ENCODE measurements around the gene TBC1D19.

Gene TBC1D19

DNA sequence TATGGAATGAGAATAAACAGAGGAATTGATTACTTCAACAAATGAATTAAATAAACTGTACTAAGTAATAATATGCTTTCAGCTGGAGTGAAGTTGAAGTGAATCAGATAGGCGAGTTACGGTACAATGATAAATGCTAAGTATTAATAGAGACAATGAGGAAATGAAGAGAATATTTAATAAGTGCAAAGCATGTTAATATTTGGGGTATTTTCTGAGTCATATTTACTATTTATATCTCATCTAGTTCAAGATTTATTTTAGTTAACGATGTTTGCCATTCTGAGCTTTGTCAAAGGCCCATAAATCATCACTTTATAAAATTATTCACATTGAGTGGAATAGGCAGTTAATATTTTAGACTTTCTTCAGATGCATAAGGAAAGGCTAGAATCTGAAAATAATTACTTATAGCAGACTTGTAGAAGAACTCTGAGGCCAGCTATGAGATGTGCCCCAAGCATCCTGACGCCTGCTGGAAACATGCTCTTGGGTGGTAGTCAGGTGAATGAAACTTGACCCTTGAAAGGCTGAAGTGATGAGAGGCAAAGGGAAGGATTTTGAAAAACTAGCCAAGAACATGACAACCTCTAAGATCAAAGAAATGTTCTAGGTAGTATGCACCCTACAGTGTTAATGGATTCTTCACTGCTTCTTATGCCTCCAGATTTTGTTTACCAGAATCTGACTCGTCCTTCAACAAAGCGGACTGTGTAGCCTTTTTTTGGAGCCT lies 142.9 kb downstream of the TBC1D19 start:
- H3K4me3 Mint-ChIP-seq: no peak overlapping the region
- no peaks in the 10 kb centered on the region for H3K27me3 Mint-ChIP-seq
- no peak for ATAC-seq

DNA sequence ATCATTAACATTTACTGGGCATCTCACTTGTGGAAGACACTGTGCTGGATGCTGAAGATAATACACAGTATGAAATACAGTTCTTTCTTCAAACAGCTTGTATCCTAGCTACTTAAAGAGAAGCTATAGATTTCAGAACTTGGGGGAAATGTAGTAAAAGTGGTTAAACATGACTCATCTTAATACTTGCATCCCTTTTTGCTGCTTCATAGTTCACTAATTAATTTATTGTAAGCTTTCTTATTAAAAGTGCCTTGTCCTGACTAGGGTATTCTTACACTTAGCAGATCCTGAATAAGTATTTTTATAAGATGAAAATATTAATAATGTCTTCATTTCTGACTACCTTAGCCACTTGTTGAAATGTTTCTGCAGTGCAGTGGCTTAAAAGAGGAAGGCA lies 144.0 kb downstream of the TBC1D19 start:
- no peaks in the 10 kb centered on the region for H3K9me3 Mint-ChIP-seq
- ATAC-seq: no peak
- no peak overlapping the region for H3K27ac Mint-ChIP-seq
- peaks cover 29% of the 10 kb centered on the region for H3K4me1 Mint-ChIP-seq
- DNase-seq: no peak
- no peak overlapping the region for H3K4me3 Mint-ChIP-seq
- H3K27me3 Mint-ChIP-seq: no peaks in the 10 kb centered on the region

More for the DNA sequence above, 142.9 kb downstream of the TBC1D19 start:
- H3K9me3 Mint-ChIP-seq: no peaks in the 10 kb centered on the region
- H3K27ac Mint-ChIP-seq: no peak overlapping the region
- DNase-seq: no peak
- peaks cover 29% of the 10 kb centered on the region for H3K4me1 Mint-ChIP-seq

DNA sequence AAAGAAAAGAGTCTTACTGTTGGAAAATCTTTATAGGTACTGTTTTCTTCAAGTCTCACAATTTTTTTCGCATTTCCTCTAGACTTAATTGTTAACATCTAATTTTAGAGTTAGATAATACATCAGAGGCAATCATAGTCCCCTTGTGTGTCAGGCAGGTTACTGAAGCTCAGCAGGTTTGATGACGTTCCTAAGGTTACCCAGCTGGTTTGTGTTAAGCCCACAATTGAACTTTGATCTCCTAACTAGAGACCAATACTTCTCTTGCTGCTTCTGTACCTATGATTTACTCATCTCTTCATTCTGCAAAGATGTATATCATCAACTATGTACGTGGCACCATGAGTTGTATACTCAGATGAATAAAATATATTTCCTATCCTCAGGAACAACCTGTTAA lies 145.1 kb downstream of the TBC1D19 start:
- H3K27ac Mint-ChIP-seq: no peak overlapping the region

DNA sequence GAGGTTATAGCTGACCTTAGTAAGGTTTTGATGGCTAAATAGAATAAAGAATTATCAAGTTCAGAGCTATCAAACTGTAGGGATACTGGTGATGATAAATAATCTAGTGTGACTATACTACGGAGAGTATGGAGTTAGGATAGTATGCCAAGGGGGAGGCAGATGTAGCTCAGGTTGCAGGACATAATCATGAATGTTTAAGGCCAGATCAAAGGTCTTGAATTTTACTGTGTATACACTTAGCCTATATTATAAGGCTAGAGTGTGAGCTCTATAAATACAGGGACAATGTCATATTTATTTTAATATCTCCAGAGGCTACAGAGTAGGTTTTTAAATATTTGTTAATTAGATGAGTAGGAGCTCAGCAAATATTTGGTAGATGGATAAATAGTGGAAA lies 145.7 kb downstream of the TBC1D19 start:
- DNase-seq: no peak
- H3K4me1 Mint-ChIP-seq: peaks cover 17% of the 10 kb centered on the region
- no peak overlapping the region for H3K4me3 Mint-ChIP-seq
- H3K9me3 Mint-ChIP-seq: no peaks in the 10 kb centered on the region
- H3K27ac Mint-ChIP-seq: no peak overlapping the region
- H3K27me3 Mint-ChIP-seq: no peaks in the 10 kb centered on the region
- ATAC-seq: no peak

More for the DNA sequence above, 145.1 kb downstream of the TBC1D19 start:
- H3K9me3 Mint-ChIP-seq: no peaks in the 10 kb centered on the region
- H3K27me3 Mint-ChIP-seq: no peaks in the 10 kb centered on the region
- peaks cover 17% of the 10 kb centered on the region for H3K4me1 Mint-ChIP-seq
- DNase-seq (no peak), ATAC-seq (no peak)
- no peak overlapping the region for H3K4me3 Mint-ChIP-seq

DNA sequence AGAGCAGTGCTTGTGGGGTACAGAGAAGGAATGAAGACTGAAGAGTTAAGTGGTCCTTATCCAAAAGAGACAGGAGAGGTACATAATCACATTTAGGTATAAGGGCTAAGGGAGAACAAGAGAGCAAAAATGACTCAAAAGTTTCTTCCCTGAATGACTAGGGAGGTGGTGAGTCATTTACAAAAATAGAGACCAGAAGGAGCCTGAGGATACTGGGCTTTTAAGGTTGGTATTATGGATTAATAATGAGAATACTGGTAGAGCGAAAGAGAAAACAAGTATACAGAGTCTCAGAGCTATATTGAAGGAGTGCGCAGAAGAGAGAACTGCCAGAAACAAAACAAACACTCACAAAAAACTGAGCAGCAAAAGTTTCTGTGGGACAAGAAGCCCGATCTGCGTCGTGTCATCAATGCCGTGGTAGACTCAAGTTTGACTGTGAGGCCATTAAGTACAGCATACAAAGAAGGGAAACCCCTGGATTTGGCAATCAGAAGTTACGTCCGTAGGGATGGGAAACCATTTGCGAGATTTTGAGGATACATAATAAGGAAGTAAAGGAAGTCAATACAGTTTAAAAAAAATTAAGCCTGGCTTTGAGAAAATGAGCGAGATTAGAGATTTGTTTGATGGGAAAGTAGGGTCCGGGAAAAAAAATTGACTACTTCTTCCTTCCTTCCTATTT lies 147.6 kb downstream of the TBC1D19 start:
- Mint-ChIP-seq H3K9me3 (no peaks in the 10 kb centered on the region), H3K4me3 (no peak overlapping the region), H3K27ac (no peak overlapping the region), H3K4me1 (peaks cover 13% of the 10 kb centered on the region), H3K27me3 (no peaks in the 10 kb centered on the region)
- DNase-seq (no peak), ATAC-seq (peak; percentile 96)

DNA sequence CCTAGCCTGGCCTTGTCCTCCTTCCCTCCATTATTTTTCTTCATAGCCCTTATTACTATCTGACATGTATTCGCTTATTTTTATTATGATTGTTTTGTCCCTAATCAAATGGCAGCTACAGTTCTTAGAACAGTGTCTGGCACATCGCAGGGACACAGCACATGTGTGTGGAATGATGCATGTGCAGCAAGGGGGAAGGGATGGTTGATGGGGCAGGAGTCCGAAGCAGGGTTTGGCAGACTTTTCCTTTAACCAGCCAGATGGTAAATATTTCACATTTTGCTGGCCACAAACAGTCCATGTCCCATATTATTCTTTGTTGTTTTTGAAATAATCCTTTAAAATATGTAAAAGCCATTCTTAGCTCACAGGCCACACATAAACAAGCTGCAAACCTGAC lies 148.5 kb downstream of the TBC1D19 start:
- Mint-ChIP-seq H3K9me3 (no peaks in the 10 kb centered on the region), H3K4me3 (no peak overlapping the region), H3K27me3 (no peaks in the 10 kb centered on the region), H3K27ac (peak overlapping the region in 1 of 2 donors; percentile 55), H3K4me1 (peaks cover 13% of the 10 kb centered on the region)
- DNase-seq (no peak), ATAC-seq (no peak)

DNA sequence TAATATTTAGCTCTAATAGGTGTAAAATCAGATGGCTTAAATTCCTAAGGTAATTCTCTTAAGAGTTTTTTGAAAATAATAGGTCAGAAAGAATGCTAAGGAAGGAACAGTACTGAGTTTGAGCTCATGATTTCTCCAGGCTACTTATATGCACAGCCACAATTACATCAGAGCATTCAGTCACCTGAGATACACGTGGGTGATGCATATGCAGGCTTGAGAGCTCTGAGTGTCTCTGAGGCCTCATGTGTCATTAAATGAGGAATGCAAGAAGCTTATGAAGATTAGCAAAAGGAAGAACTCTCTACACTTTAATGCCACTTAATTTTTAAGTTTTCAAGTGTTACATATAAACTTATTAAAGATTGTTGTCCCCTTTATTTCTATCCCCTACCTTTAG lies 152.7 kb downstream of the TBC1D19 start:
- H3K27me3 Mint-ChIP-seq: no peaks in the 10 kb centered on the region
- ATAC-seq: no peak
- no peak overlapping the region for H3K27ac Mint-ChIP-seq
- H3K9me3 Mint-ChIP-seq: no peaks in the 10 kb centered on the region
- peaks cover 2% of the 10 kb centered on the region for H3K4me1 Mint-ChIP-seq
- no peak for DNase-seq
- no peak overlapping the region for H3K4me3 Mint-ChIP-seq

DNA sequence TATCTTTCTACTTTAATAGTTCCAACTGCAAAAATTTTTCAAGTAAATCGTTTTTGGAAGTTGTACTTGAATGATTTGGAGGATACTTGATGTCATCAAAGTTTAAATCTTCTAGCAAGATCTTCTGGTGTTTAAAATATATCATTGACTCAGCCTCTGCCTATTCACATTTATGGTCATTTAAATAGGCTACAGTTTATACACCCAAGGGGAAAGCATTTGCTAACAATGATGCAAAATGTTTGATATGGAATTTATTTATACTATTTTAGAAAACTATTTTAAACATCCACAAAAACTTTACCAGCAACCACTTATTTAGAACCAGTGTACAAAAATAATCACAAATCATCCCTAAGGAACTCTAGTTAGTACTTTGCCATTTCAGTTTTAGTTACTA lies 153.5 kb downstream of the TBC1D19 start:
- H3K27ac Mint-ChIP-seq: no peak overlapping the region
- ATAC-seq: no peak
- no peaks in the 10 kb centered on the region for H3K27me3 Mint-ChIP-seq
- H3K4me1 Mint-ChIP-seq: no peaks in the 10 kb centered on the region
- H3K9me3 Mint-ChIP-seq: no peaks in the 10 kb centered on the region
- no peak overlapping the region for H3K4me3 Mint-ChIP-seq
- DNase-seq: no peak

DNA sequence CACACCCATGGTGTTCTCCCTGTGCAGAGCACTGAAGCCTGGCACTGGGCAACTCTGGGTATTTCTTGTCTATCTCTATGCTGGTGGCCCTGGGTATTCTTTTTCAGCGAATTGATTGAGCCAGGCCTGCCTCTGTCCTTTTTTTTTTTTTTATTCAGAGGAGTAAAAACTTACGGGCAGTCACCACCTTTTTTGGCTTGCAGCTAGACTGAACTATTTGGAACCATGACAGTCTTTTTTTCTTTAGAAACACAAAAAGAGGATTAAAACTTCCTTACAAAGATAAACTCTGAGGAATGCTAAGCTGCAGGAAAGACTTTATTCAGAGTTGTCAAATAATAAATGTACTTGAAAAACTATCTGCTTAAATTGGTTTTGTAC lies 157.6 kb downstream of the TBC1D19 start:
- Mint-ChIP-seq H3K4me1 (peaks cover 4% of the 10 kb centered on the region), H3K9me3 (no peaks in the 10 kb centered on the region), H3K4me3 (no peak overlapping the region), H3K27ac (no peak overlapping the region), H3K27me3 (no peaks in the 10 kb centered on the region)
- ATAC-seq: no peak
- DNase-seq: no peak

DNA sequence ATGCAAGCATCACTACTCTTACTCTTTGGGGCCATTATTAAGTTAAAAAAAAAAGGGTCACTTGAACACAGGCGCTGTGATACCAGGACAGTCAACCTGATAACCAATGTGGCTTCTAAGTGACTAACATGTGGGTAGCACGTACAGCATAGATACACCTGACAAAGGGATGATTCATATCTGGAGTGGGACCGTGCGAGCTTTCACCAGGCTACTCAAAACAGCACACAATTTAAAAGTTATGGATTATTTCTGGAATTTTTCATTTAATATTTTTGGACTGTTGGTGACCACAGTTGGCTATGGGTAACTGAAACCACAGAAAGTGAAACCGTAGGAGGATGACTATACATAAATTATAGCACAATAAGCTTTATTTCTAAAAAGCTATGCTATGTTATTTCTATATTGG lies 162.9 kb downstream of the TBC1D19 start:
- Mint-ChIP-seq H3K4me1 (peaks cover 16% of the 10 kb centered on the region), H3K27me3 (no peaks in the 10 kb centered on the region), H3K27ac (peak overlapping the region in 1 of 2 donors; percentile 40), H3K4me3 (peak overlapping the region in 1 of 2 donors; percentile 54), H3K9me3 (no peaks in the 10 kb centered on the region)
- ATAC-seq (peak; percentile 100), DNase-seq (peak; percentile 45 to 73)

DNA sequence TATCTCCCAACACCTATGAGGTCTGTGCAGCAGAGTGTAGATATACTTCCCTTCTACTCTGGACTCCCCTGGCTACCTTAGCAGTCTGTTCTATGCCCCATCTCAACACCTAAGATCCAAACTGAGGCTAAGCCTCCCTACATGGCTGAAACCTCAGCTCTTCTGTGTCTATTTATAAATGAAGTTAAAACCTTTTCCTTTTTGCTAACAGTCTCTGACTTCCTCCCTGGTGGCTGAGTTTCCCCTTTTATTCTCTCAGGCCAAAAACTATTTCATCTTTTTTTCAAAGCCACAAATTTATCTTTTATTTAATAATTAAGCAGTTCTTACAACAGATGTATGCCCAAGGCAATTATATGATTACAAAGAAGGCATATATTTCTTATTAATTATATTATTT lies 164.9 kb downstream of the TBC1D19 start:
- Mint-ChIP-seq H3K27ac (no peak overlapping the region), H3K9me3 (no peaks in the 10 kb centered on the region), H3K4me1 (peaks cover 16% of the 10 kb centered on the region), H3K4me3 (no peak overlapping the region), H3K27me3 (no peaks in the 10 kb centered on the region)
- DNase-seq (no peak), ATAC-seq (no peak)

DNA sequence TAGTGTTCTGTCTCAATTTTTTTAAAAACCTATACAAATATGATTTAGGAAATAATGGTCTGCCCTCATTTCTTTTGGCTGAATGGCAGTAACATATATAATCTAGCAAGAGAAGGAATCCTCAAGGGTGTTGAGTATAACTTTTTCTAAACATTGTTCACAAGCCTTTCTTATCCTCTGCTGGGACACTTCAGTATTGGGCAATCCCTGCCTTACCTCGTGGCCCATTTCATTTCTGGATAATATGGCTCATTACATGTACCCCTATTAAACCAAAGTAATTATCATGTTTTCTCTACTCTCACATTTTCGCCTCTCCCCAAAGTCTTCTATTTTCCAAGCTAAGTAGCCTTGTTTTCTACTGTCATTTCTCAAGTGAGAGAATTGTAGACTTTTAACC lies 166.0 kb downstream of the TBC1D19 start:
- Mint-ChIP-seq H3K4me1 (peaks cover 16% of the 10 kb centered on the region), H3K4me3 (no peak overlapping the region), H3K9me3 (no peaks in the 10 kb centered on the region), H3K27me3 (no peaks in the 10 kb centered on the region), H3K27ac (no peak overlapping the region)
- DNase-seq (no peak), ATAC-seq (no peak)

DNA sequence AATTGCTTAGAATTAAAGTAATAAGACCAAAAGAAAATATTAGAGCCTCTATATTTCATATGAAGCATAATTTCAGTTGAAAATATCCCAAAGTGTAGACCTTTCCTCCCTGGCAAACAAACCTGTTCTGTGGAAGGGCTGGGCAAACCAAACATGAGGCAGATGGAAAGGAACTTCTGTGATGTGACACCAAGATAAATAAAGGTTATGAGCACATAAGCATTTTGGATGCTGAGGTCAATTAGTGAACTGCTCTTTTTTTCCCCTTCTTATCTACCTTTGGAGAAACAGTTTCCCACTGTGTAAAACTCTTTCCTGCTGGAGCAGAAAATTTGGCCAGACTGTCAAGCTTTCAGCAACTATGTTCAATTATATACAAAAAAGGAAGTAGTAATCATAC lies 167.1 kb downstream of the TBC1D19 start:
- Mint-ChIP-seq H3K27ac (no peak overlapping the region), H3K9me3 (no peaks in the 10 kb centered on the region), H3K4me3 (no peak overlapping the region), H3K27me3 (no peaks in the 10 kb centered on the region), H3K4me1 (peaks cover 16% of the 10 kb centered on the region)
- no peak for DNase-seq
- ATAC-seq: no peak

DNA sequence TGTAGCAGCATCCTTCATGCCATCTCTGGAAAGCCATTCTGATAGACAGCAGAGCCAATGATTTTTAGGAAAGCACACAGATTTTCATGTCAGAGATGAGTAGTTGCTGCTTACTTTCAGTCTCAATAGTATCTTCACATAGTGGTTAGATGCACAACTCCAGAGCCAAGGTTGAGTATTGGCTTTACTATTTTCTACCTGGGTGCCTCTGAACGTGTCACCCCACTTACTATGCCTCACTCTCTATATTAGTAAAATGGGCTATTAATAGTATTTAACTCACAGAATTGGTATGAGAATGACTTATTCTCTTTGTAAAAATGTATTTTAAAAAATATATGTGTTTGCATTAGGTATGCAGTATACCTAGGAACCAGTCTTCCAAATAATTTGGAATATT lies 168.0 kb downstream of the TBC1D19 start:
- Mint-ChIP-seq H3K27ac (no peak overlapping the region), H3K27me3 (no peaks in the 10 kb centered on the region), H3K4me1 (peaks cover 9% of the 10 kb centered on the region), H3K4me3 (no peak overlapping the region), H3K9me3 (no peaks in the 10 kb centered on the region)
- DNase-seq (peak in 1 of 2 donors; percentile 28), ATAC-seq (peak; percentile 98)

DNA sequence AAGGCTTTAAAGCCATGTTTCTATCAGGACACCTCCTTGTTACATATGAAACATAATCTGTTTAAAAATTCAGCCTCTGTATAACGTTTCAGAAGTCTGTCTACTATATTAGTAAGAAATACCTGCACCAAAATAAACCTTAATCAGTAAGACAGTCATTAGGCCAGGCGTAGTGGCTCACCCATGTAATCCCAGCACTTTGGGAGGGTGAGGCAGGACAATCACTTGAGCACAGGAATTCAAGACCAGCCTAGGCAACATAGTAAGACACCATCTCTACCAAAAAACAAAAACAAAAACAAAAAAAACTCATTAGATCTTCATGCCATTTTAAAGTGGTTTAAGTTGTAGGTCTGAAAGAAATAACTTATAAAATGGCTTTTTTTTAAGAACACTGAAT lies 169.3 kb downstream of the TBC1D19 start:
- H3K9me3 Mint-ChIP-seq: no peaks in the 10 kb centered on the region
- H3K27ac Mint-ChIP-seq: no peak overlapping the region
- no peak for ATAC-seq
- DNase-seq: no peak
- no peaks in the 10 kb centered on the region for H3K27me3 Mint-ChIP-seq
- peaks cover 6% of the 10 kb centered on the region for H3K4me1 Mint-ChIP-seq
- H3K4me3 Mint-ChIP-seq: no peak overlapping the region

DNA sequence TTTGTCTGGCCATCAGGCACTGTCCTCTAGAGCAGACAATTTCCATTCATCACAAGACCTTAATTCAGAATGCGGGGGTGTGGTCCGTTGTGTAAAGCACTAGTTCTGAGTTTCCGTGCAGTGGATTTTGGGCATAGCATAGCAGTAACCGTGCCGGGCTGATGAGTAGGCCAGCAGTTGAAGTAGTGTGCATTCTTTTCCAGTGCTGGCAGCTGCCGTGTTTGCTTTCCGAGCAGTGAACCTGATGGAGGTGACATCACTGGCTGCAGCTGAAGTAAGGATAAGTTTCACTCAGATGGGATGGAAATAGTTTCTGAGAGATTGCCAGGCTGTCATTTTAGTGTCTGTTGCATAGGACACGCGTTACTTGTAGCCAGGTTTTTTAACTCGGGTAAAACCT lies 169.7 kb downstream of the TBC1D19 start:
- no peak for ATAC-seq
- H3K27me3 Mint-ChIP-seq: no peaks in the 10 kb centered on the region
- peaks cover 3% of the 10 kb centered on the region for H3K4me1 Mint-ChIP-seq

More for the DNA sequence above, 169.7 kb downstream of the TBC1D19 start:
- no peak overlapping the region for H3K4me3 Mint-ChIP-seq
- no peak overlapping the region for H3K27ac Mint-ChIP-seq
- no peaks in the 10 kb centered on the region for H3K9me3 Mint-ChIP-seq
- no peak for DNase-seq
